AG09309 (cell line): ENCODE results near the gene RGS1.

Experiments
- DNase-seq: peaks from one replicate; pipeline ENCODE4 v3.0.0-alpha.2; 2010; ENCODE audit warnings: low read depth
- H3K4me3 ChIP-seq: 2 replicates; pipeline ENCODE4 v1.5.1; 2011; ENCODE audit warnings: mild to moderate bottlenecking, low read depth, low read length, moderate library complexity; ENCODE audit not compliant: control insufficient read depth
- CTCF ChIP-seq: IDR thresholded peaks from 2 replicates; pipeline ENCODE4 v1.5.1; 2011; ENCODE audit warnings: mild to moderate bottlenecking, low read depth, low read length, inconsistent platforms; ENCODE audit not compliant: insufficient read depth, control insufficient read depth; ENCODE audit errors: missing control alignments

The RGS1 gene

GRCh38 chr1:192581131-192581927 is 5.8 kb downstream of the RGS1 start:
- no peak overlapping the region for H3K4me3 ChIP-seq
- no peak for DNase-seq
- TF ChIP-seq CTCF, result no peak

GRCh38 chr1:192584866-192585265 is 9.3 kb downstream of the RGS1 start:
- no peak for TF ChIP-seq CTCF
- H3K4me3 ChIP-seq, result no peak overlapping the region
- no peak for DNase-seq

- TF ChIP-seq CTCF, result no peak
- H3K4me3 ChIP-seq, result no peak overlapping the region
- no peak for DNase-seq
These were observed 12.1 kb downstream of the RGS1 start for GRCh38 chr1:192587386-192588266.

GRCh38 chr1:192588546-192588945 is 13.0 kb downstream of the RGS1 start:
- no peak overlapping the region for H3K4me3 ChIP-seq
- TF ChIP-seq CTCF, result no peak
- DNase-seq, result no peak

GRCh38 chr1:192589813-192590212 is 14.2 kb downstream of the RGS1 start:
- no peak overlapping the region for H3K4me3 ChIP-seq
- no peak for TF ChIP-seq CTCF
- no peak for DNase-seq

GRCh38 chr1:192592517-192592916 is 16.9 kb downstream of the RGS1 start:
- DNase-seq, result no peak
- H3K4me3 ChIP-seq, result no peak overlapping the region
- no peak for TF ChIP-seq CTCF
